Peyer's patch (tissue), 4 donors: ENCODE results near the gene HLA-DRB5. TPM values are rescaled to one million over a fixed set of nuclear protein-coding genes. Genes with fewer than 3 reads are reported as not detected.

ENCODE experiments used
- DNase-seq, 3 donors: peaks; one replicate each; pipeline ENCODE4 v3.0.0-alpha.2; 2017 to 2019
- H3K27ac ChIP-seq, 4 donors: fragments of 200-600 bp; sonication (generic); one replicate each; pipeline ENCODE4 v1.5.1; 2016 to 2019
- H3K27me3 ChIP-seq, 2 donors: fragments of 200-600 bp; sonication (generic); one replicate each; pipeline ENCODE4 v1.5.1; 2019
- H3K36me3 ChIP-seq, 3 donors: fragments of 200-600 bp; sonication (generic); one replicate each; pipeline ENCODE4 v1.5.1; 2016 to 2019
- H3K4me1 ChIP-seq, 4 donors: fragments of 200-600 bp; sonication (generic); one replicate each; pipeline ENCODE4 v1.5.1; 2016 to 2019
- H3K4me3 ChIP-seq, 4 donors: fragments of 200-600 bp; sonication (generic); 1 replicate in 3 of 4; 2 replicates in 1 of 4; pipeline ENCODE4 v1.5.1; 2016 to 2019; ENCODE audit warnings: mild to moderate bottlenecking in 1 of 4
- H3K9me3 ChIP-seq, 4 donors: fragments of 200-600 bp; sonication (generic); one replicate each; pipeline ENCODE4 v1.5.1; 2016 to 2019; ENCODE audit warnings: mild to moderate bottlenecking in 1 of 4
- POLR2A ChIP-seq, 2 donors: fragments of 450-650 bp; IDR thresholded peaks; one replicate each; pipeline ENCODE4 v1.5.1; 2017; ENCODE audit warnings: antibody characterized with exemption in 2 of 2, mild to moderate bottlenecking in 2 of 2, moderate library complexity in 2 of 2
- total RNA-seq, 4 donors: library from RNA; depleted of rRNA; stranded (reverse); fragments of >200 nt; gene quantifications; one replicate each; pipeline ENCODE4 v1.1.0, GENCODE V29; 2016
- TF ChIP-seq, protein P1 (sequence below), 6 experiments: fragments of 450-650 bp in 4 of 6; fragments of 200-600 bp in 2 of 6; sonication (generic) in 1 of 6; IDR thresholded peaks; one replicate each; pipeline ENCODE4 v1.5.1; 2017 to 2019; ENCODE audit warnings: antibody characterized with exemption in 6 of 6, mild to moderate bottlenecking in 3 of 6, moderate library complexity in 1 of 6

HLA-DRB5 gene
- total RNA-seq, 4 donors from 2014 or later, result 14.7 to 36.3 TPM; not detected in 2

DNA sequence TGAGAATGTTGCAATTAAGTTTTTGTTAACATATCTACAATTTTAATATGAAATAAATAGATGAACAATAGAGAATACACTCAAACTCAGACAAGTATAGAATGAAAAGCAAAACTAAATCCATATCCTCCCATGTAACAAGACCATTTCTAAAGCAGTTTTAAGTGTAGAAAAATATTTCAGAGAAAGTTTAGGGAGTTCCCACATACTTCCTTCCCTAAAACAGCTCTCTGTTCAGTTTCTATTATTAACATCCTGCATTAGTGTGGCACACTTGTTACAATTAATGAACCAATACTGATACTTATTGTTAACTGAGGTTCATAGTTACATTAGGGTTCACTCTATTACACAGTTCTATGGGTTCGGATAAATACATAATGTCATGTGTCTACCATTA is 38.4 kb downstream of the HLA-DRB5 start:
- H3K9me3 ChIP-seq, result no peaks in the 10 kb centered on the region
- DNase-seq, result no peak
- TF ChIP-seq, protein P1, sequence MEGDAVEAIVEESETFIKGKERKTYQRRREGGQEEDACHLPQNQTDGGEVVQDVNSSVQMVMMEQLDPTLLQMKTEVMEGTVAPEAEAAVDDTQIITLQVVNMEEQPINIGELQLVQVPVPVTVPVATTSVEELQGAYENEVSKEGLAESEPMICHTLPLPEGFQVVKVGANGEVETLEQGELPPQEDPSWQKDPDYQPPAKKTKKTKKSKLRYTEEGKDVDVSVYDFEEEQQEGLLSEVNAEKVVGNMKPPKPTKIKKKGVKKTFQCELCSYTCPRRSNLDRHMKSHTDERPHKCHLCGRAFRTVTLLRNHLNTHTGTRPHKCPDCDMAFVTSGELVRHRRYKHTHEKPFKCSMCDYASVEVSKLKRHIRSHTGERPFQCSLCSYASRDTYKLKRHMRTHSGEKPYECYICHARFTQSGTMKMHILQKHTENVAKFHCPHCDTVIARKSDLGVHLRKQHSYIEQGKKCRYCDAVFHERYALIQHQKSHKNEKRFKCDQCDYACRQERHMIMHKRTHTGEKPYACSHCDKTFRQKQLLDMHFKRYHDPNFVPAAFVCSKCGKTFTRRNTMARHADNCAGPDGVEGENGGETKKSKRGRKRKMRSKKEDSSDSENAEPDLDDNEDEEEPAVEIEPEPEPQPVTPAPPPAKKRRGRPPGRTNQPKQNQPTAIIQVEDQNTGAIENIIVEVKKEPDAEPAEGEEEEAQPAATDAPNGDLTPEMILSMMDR (IDR thresholded peaks at IDR 0.05), result no peak
- no peak for TF ChIP-seq POLR2A (IDR thresholded peaks at IDR 0.05)

DNA sequence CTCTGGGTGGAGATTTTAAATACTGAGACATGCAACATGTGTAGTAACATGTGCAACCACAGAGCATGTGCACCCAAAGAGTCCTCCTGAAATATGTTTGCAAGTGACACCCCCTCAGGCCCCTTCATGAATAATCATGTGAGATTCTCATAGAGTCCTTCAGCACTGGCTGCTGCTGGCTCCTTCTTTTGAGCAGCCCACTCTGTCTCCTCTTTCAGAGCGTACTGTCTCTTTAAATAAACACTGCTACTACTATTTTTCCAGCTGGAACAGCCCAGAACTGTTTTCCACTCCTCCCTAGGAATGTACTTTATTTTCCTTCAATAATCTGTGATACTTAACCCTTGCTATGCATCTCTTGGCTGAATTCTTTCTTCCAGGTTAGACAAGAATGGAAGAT is 42.0 kb downstream of the HLA-DRB5 start:
- DNase-seq, result no peak
- no peaks in the 10 kb centered on the region for H3K4me1 ChIP-seq
- no peak overlapping the region for H3K4me3 ChIP-seq
- H3K36me3 ChIP-seq, result no peaks in the 10 kb centered on the region
- no peaks in the 10 kb centered on the region for H3K9me3 ChIP-seq
- no peak overlapping the region for H3K27ac ChIP-seq
- TF ChIP-seq POLR2A (IDR thresholded peaks at IDR 0.05), result no peak
- TF ChIP-seq, protein P1 (IDR thresholded peaks at IDR 0.05), result no peak
- no peaks in the 10 kb centered on the region for H3K27me3 ChIP-seq

More for the DNA sequence above, 38.4 kb downstream of the HLA-DRB5 start:
- Histone ChIP-seq H3K4me1 (no peaks in the 10 kb centered on the region), H3K4me3 (no peak overlapping the region), H3K27me3 (no peaks in the 10 kb centered on the region), H3K36me3 (no peaks in the 10 kb centered on the region), H3K27ac (no peak overlapping the region)

DNA sequence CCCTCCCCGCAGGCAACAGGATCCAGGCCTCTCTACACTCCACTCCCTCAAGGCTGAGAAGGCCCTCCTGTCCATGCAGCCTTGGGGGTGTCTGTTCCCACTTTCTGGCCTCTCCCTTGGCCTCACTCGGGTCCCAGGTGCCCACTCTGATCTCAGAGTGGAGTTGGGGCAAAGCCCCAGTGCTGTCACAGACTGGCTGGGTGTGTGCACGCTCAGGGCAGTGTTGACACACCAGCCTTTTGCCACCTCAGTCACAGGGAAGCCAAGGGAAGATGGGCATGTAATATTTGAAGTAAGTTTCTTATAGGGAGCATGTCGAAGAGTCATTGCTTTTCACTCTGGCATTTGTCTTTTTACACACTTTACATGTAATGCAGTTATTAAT is 45.5 kb downstream of the HLA-DRB5 start:
- TF ChIP-seq, protein P1 (IDR thresholded peaks at IDR 0.05), result no peak
- TF ChIP-seq POLR2A (IDR thresholded peaks at IDR 0.05), result no peak
- H3K4me1 ChIP-seq, result no peaks in the 10 kb centered on the region
- DNase-seq, result no peak
- H3K36me3 ChIP-seq, result no peaks in the 10 kb centered on the region
- no peaks in the 10 kb centered on the region for H3K27me3 ChIP-seq
- no peak overlapping the region for H3K27ac ChIP-seq
- no peak overlapping the region for H3K4me3 ChIP-seq
- no peaks in the 10 kb centered on the region for H3K9me3 ChIP-seq

DNA sequence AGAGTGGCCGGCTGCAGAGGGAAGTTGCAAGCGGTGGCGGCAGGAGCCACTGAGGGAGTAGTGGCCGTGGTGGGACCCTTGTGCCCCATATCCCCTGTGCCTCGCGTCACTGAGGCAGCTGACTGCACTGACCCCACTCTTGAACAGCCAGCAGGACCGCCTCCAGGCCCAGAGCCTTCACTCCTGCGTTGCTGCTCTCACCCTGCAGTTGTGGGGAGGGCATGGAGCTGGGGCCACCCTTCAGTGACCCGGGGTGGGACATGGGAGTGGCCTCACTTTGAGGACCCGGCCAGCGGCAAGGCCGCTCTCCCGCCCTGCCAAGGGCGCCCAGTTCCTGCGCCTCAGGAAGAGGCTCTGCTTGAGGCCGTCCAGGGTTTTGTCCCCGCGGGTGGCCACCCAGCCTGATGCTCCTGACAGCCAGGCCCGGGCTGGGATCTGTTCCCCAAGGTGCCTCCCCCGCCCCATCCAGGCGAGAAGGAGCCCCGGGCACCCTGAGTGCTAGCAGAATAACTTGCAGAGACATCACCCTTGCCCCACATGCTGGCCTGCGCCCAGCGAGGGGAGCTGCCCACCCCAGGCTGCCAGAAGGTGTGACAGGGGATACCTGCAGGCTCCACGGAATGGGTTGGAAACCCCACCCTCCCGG is 46.0 kb downstream of the HLA-DRB5 start:
- Histone ChIP-seq H3K4me3 (no peak overlapping the region), H3K36me3 (no peaks in the 10 kb centered on the region), H3K4me1 (no peaks in the 10 kb centered on the region), H3K27me3 (no peaks in the 10 kb centered on the region), H3K9me3 (no peaks in the 10 kb centered on the region), H3K27ac (no peak overlapping the region)
- TF ChIP-seq, protein P1 (IDR thresholded peaks at IDR 0.05), result no peak
- TF ChIP-seq POLR2A (IDR thresholded peaks at IDR 0.05), result no peak
- DNase-seq, result no peak

DNA sequence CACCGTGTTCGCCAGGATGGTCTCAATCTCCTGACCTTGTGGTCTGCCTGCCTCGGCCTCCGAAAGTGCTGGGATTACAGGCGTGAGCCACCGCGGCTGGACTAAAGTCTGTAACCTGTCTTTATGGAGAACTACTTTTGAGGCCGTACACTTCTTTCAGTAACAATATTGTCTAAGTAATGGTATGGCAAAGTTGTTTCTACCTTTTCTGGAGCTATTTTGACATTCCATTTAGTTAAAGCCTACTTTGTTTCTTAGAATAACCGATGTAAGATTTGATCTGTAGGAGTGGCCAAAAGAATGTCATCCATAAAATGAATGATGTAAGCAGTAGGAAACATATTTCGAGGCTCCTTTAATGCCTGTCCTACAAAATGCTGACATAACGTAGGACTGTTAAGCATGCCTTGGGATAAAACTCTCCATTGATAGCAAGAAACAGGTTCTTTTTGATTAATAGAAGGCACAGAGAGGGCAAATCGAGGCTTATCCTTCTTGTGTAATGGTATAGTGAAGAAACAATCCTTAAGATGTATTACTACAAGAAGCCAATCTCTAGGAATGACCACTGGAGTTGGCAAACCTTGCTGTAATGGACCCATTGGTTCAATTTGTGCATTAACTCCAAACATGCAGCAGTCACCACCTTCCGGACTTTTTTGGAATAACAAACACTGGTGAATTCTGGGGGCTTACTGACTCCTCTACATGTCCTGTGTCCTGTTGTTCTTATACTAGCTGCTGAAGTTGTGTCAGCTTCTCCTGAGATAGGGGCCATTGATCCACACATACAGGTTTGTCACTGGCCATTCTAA is 54.5 kb downstream of the HLA-DRB5 start:
- Histone ChIP-seq H3K27me3 (no peaks in the 10 kb centered on the region), H3K27ac (no peak overlapping the region), H3K36me3 (no peaks in the 10 kb centered on the region), H3K4me3 (no peak overlapping the region), H3K9me3 (no peaks in the 10 kb centered on the region), H3K4me1 (no peaks in the 10 kb centered on the region)
- DNase-seq, result no peak
- no peak for TF ChIP-seq POLR2A (IDR thresholded peaks at IDR 0.05)
- TF ChIP-seq, protein P1 (IDR thresholded peaks at IDR 0.05), result no peak
